GM20431 (cell line): ENCODE results near the gene PSMB5.

Experiments used
- in situ Hi-C: fragments of 300-500 bp; cut with MseI, MboI; formaldehyde crosslinking; loops from one replicate; pipeline ENCODE4 v1.15.0; 2020; ENCODE audit warnings: low sequenced_read_pairs; ENCODE audit not compliant: unreplicated experiment

PSMB5 gene

GRCh38 chr14:22997676-22998323 lies 36.9 kb downstream of the PSMB5 start:
- in situ Hi-C loops = loop anchor here (10.0 kb wide), 1 partner anchor 57 kb away; the partner anchor contains the start of gene CDH24

- in situ Hi-C loops = loop anchor here (10.0 kb wide), 1 partner anchor 58 kb away; the partner anchor contains the start of gene CDH24
Observed at GRCh38 chr14:22996768-22997654, 37.7 kb downstream of the PSMB5 start.

DNA sequence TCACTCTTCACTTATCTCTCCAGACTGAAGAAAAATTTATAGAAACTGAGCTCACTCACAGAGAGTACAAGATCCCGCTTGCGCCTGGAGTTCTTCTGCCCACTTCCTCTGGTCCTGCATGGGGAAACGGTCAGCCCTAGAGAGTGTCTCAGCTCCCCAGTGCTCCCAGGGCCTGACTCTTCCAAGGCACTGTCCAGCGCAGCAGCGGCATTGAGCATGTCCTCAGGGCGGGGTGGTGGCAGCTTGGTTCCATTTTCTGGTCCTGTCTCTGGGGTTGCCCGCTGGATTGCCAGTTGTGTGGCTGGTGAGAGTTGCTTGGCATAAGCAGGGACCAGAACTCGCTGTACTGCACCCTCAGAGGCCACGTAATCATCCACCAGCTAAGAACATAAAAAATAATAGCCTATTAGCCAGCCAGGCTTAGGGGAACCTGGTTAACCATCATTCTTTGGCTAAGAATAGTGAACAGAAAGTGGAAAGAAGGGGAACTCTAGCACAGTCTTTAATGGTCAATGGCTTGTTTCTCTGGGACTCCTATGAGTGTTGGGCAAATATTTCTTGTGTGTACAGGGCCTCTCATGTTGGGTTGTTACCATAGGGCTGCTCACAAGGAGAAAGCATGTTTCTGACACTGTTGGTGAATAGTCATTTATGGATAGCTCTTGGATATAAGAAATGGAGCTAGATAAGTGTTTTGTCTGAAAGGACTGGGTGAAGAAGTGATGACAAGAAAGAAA lies 38.6 kb downstream of the PSMB5 start:
- in situ Hi-C loops = loop anchor here (10.0 kb wide), 1 partner anchor 59 kb away; the partner anchor contains the start of gene CDH24

- in situ Hi-C loops = loop anchor here (10.0 kb wide), 1 partner anchor 60 kb away; the partner anchor contains the start of gene CDH24
Observed at GRCh38 chr14:22994762-22995275, 39.9 kb downstream of the PSMB5 start.

GRCh38 chr14:22993517-22993916 lies 41.2 kb downstream of the PSMB5 start:
- in situ Hi-C loops = loop anchor here (10.0 kb wide), 1 partner anchor 61 kb away; the partner anchor contains the start of gene CDH24

GRCh38 chr14:22991852-22992251 lies 42.8 kb downstream of the PSMB5 start:
- in situ Hi-C loops = loop anchor here (10.0 kb wide), 1 partner anchor 63 kb away; the partner anchor contains the start of gene CDH24

GRCh38 chr14:22987291-22987690 lies 47.4 kb downstream of the PSMB5 start:
- in situ Hi-C loops = no loop called here

DNA sequence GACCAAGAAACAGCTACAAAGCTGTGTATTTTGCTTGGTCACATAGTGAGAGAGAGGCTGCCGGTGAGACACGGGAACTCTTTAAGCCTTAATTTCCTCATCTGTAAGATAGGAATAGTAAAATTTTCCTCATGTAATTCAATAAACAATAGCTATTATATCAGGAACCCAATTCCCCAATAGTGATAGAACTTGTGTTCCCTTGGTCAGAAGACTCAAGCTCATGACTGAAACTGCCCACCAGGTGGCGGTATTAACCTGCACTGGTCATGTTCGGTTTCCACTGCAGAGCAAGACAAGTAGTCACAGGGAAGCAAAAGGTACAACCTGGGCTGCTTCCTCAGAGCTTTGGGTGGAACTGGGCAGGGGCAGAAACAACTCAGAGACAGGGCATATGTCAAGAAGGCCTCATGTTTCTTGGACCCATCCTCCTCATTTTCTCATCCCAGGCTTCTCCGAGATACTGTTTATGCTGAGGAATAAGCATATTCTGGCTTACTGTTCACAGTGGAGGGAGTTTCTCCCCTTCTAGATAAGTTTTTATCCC lies 48.1 kb downstream of the PSMB5 start:
- in situ Hi-C loops = no loop called here

- in situ Hi-C loops = no loop called here
Observed at GRCh38 chr14:22985894-22986507, 48.7 kb downstream of the PSMB5 start.

DNA sequence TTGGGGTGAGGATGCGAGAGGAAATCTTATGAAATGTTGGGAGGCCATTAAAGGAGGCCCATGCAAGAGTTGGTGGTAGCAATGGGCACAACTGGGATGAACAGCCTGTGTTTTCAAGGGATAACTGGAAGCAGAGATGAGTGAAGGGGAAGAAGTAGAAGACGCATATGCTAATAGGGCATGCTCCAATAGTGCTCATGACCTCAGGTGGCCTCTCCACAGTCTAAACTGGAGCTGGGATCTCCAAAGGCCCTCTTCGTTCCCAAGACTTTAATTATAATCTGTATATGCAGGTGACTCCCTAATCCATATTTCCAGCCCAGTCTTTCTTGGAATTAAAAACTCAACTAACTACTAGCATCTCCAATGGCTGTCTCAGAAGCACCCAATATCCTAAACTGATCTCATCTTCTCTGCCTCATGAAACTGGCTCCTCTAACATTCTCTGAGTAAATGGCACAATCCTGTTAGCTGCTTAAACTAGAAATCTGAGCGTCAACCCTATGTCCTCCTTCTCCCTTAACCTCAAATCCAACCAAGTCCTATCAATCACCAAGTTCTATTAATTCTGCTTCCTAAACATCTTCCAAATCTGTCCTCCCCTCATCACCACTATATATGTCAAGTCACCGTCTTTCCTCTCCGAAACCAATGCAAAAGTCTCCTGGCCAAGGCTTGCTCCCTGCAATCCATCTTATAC lies 49.6 kb downstream of the PSMB5 start:
- in situ Hi-C loops = no loop called here

DNA sequence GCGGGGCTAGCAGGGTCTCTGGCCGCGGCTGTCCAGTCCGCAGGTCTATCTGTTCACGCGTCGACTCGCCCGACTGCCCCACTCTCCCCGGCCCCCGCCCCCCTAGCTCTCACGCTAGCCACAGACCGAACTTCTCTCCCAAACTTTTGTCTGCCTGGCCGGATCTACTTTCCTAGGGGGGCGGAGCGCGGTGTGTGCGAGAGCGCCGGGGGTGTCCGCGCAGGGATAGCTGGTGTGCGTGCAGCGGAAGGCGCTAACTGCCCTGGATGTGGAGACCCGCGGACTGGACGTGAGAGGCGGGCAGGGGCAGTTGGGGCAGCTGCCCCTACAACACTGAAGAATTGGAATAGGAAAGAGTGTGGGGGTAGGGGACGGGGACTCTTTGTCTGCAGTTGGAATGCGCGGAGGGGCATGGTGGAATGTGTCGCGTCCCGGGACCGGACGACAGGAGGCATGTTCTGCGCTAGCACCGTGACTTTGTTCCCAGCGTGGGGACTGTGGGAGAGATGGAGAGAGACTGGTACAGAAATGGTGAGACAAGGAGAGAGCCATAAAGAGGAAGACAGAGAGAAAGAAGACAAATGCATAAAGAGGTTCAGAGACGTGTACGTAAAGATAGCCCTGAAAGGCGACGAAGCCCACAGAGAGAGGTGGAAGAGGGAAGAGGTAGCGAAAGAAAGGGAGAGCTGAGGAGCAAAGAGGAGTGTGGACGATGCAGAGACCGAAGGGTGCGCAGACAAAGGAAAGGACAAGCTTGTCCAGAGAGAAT lies 52.0 kb downstream of the PSMB5 start, which contains the start of gene AJUBA:
AJUBA (minus strand) TSS at position 75 of the 769 bp plus-strand sequence. CDS start 285 bp downstream, outside the sequence.
- in situ Hi-C loops = no loop called here

DNA sequence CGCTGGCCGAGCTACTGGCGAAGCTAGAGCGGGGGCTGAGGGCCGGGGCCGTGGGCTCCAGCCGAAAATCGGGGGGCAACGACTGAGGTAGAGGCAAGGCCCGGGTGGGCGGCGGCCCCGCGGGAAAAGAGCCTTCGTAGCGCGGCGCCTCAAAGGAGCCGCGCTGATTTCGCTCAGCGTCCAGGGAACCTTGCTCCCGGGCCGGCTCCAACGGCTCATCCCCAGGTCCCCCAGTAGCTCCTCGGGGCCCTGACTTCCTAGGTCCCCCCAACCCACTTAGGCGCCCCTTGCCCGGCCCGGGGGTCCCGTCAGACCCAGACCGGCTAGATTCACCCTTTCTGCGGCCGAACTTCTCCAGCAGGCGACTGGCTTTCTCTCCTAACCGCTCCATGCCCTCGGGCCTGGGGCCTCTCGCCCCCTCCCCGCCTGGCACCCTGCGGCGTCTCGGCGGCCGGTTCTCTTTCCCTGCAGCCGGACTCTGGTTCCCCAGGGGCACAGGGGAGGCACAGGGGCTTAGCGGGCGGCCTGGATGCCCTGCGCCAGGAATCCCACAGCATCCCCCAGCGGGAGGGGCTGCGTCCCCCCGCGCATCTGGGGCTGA lies 52.7 kb downstream of the PSMB5 start:
- in situ Hi-C loops = no loop called here

DNA sequence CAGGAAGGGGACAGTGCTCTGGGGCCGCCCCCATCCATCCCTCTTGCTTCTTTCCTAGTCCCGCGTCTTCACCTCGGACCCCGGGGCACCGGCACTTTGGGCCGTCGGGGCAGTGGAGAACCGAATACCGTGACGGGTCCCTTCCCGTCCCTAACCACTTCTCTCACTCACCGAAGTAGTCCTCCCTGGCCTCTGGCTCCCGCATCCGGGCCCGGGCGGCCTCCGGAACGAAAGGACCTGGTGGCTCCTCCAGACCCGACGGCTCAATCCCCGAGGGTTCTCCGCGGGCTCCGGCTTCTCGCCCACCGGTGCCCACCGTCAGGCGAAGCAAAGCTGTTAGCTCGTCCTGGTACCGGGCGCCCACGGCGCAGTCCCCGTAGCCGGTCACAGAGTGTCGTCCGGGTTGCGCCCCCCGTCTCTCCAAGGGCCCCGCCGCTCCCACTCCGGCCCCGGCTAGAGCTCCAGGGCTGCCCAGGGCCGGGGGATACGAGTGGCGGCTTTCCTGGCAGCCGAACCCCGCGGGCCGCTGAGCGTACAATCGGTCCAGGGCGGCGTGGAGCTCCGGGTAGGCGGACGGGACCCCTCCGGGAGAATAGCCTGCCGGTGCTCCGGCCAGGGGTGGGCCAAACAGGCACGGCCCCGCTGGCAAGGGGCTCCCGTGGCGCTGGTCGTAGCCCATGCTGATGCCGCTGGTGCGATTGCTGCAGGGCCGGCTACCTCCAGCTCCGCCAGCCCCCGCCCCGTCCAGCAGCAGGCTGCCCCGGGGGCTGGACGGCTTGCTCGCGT lies 53.4 kb downstream of the PSMB5 start:
- in situ Hi-C loops = no loop called here

- in situ Hi-C loops = no loop called here
Observed at GRCh38 chr14:22980672-22981089, 54.0 kb downstream of the PSMB5 start.

DNA sequence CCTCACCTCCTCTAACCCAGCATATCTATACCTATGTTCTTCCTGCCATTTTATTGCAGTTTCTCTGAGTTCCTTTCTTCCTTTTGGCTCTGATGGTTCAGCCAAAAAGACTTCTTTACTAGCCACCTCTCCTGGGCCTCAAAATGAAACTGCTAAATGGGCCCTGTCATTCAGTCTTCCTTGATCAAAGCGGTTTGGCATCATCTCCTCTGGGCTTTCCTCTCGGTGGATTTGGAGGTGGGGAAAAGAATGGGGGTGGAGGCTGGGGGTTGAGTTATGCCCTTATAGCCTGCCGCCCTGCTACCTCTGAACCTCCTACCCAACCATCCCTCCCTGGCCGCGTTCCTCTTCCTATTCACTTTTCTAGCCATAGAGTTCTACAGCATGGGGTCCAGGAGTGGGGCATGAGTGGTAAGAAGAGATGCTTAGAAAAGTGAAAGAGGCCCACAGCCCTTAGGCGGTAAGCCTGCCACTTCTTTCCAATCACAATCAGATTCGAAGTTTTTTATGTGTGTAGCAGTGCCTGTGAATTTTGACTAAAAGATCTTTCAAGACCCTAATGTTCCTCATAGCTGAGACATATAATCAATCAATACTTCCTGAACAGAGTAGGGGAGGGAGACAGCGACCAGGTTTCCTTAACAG lies 54.8 kb downstream of the PSMB5 start:
- in situ Hi-C loops = no loop called here

- in situ Hi-C loops = no loop called here
Observed at GRCh38 chr14:22978981-22979671, 55.6 kb downstream of the PSMB5 start.
